Stimulated activated CD4-positive, alpha-beta T cell treated with anti-CD3 and anti-CD28 coated beads, Interleukin-2, amount 100 ng/mL, for 24 hours (primary cell): ENCODE data around the gene SKAP1.
A peak's percentile ranks its signal among the peaks of the same experiment; 100 is the strongest.
"Not testable (repeated sequence)": the region's sequence is repeated elsewhere in the genome, so short reads cannot be mapped to it uniquely, and the experiment has no call there.

Experiments used
- DNase-seq, 2 donors: peaks; one replicate each; pipeline ENCODE4 v3.0.0-alpha.2; 2020

Gene SKAP1

DNA sequence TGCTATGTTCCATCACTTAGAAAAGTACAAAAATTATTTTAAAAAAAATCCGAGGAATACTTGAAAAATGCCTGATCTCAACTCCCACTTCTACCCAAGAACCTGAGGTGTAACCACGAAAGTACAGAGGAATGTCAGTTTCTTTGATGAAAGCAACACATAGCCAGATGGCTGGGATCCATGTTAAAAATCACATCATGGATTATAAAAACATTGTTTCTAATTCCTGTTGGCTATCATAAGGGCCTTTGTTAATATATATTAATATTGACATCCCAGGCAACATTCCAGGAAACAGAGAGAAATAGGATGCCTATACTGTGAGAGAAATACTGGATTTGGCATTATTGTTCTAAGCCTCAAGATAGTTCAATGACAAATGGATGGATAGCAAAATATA lies 115.3 kb downstream of the SKAP1 start:
- no peak for DNase-seq

DNA sequence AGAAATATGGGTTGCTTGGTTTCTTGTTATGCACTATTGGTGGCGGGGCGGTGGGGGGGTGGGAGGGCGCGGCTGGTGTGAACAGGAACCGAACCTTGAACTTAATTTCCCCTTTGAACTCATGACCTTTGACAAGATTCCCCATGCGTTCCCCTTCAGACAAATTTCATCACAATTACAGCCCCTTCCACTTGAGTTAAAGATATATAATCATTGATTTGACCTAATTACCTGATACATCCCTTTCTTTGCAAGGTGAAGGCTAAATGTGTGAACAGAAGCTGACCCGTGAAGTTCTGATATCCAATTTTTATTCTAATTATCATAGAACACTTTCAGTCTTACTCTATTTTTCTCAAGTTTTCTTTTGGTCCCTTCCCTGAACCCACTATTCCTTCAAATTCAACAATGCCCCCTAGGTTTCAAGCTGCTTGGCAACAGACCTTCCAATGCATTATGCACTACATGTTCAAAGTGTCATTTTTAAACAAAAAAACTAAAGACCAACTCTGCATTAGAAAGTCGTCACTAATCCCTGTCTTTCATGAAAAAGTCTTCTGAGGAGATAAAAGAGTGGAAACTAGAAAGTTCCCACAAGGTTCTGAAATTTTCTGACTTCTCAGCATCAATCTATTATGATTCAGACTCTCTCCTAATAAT lies 116.8 kb downstream of the SKAP1 start:
- DNase-seq, result no peak

DNA sequence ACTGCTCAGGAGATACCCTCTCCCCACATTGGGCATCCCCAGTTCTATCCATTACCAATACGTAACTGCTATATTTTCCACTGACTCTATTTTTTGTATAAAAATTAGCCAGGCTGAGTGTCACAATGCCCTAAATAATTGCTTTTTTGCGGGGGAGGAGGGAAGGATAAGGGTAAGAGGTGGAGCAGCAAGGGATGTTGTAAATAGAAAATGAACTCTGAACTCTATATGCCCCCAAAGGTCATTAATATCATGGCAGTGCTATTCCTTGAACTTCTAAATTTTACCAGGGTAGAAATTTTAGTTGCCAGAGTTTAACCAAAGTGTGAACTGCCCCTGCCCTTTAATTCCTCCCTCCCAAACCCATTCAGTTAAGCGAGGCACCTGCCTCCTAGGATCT lies 118.7 kb downstream of the SKAP1 start:
- no peak for DNase-seq

DNA sequence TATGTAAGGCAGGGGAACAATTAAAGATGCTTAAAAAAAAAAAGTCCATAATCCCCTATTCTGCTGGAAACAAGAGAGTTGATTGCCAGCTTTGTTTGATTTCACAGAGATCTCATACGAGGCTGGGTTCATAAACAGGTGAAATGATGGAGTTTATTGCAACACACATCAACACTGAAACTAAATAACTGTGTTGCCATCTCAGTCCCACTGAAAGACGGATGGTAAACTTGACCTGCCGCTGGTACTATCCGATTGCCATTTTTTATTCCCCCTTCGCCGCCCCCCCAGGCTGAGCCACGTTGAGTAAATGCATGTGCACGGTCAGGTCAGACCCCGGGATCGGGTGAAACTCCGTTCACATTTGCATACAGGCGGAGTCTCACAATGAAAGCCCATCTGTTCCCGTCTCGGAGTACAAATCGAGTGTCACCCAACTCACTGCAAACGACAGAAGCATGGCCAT lies 119.2 kb downstream of the SKAP1 start:
- no peak for DNase-seq

DNA sequence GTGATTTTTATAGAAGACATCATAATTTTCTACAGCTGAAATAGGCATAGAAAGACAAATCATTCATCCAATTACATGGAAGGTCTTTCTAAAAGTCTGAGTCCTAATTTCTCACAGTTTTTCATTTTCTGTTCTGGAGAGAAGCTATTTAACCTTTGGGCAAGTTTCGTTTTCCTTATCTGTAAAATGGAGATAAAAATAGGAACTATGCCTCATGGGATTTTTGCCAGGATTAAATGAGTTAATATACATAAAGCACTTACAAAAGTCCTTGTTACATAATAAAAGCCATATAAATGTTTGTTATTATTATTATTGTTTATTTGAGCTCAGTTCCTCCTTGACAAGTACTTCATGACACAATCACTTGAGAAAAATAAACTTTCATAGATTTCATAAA lies 121.4 kb downstream of the SKAP1 start:
- no peak for DNase-seq

DNA sequence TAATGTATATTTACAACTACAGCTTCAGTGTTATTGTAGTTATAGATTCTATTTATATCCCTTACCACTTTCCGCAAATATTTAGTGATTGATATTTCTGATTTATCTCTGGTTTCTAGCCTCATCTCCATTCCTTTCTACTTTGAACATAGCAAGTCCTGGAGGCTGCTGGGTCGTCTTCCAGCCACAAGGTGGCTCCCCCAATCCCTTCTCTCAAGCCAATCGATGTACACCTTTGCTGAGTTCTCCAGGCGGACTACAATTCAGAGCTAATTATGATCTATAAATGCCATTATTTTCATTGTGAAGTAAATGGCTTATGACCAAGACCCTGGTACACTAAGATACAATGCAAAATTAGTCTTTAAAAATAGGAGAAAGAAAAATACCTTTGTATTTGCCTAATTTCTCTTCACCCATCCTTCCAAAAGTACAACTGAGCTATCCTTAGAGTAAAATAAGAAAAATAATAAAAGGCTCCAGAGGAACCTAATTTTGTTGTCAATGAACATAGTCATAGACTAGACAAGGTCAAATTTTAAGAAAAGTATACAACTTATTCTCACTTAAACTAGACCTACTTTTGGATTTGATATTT lies 122.1 kb downstream of the SKAP1 start:
- peak; percentile 54 to 56 for DNase-seq

DNA sequence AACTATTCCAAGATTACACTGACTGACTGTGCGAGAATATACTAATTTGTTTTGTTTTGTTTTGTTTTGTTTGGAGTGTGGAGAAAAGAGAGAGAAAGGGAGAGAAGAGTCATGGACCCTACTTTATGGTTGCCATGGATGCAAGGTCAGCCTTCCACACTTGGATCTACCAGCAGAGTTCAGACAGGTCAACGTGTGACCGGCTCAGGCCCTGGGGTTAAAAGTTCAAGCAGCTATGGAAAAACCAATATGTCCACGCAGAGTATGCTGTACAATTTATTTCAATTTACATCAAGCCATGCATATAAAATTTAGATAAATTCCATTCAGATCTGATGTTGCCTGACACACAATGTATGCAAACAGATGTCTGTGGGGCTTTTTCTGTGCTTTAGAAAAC lies 122.8 kb downstream of the SKAP1 start:
- no peak for DNase-seq

DNA sequence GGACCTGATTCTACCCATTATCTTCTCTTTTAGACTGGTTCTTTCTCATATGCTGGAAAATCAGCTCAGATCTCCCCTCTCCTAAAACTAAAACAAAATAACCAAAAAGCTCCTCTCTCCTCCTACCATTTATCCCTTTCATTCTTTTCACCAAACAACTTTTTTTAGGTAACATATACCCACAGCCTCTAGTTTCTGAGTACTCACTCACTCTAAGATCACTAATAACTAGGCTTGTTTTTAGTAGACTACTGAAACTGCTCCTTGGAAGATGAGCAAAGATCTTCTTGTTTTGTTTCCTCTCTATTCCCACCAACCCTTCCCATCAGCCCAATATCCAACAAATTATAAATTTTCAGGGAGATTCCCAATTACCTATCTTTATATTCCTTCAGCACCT lies 129.0 kb downstream of the SKAP1 start:
- DNase-seq, result no peak

DNA sequence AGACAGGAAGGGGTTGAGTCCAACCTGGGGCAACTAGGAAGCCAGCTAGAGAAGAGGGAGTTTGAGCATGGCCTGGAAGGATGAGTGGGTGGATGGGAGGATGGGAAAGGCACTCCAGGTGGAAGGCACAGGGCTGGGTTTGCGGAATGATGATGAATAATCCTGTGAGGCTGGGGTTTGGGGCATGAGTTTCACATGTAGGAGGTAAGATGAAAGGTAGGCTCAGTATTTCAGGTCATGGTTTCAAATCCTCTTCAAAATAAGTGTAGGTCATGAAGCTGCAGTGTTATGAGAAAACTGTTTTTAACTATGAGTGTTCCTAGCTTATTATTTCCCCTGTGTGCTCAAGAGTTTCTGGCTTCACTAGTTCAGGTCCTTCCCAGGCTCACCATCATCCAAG lies 130.3 kb downstream of the SKAP1 start:
- DNase-seq, result peak in 1 of 2 donors; percentile 20

DNA sequence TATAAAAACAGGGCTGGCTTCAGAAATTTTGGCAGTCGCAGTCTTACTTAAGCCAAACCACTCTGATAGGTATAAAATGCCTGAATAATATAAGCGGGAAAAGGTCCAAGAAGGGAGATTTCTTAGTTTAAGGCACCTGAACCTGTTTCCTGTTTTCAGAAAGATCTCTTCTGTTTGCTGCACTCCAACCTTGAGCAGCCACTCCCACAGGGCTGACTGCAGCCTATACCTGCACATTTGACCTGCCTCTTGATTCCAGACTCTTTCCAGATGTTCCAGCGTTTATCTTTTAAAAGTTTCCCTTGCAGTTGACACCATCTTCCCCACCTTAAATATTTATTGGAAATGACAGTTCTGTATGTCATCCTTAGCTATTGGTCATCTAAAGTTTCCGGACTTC lies 132.2 kb downstream of the SKAP1 start:
- DNase-seq, result no peak

DNA sequence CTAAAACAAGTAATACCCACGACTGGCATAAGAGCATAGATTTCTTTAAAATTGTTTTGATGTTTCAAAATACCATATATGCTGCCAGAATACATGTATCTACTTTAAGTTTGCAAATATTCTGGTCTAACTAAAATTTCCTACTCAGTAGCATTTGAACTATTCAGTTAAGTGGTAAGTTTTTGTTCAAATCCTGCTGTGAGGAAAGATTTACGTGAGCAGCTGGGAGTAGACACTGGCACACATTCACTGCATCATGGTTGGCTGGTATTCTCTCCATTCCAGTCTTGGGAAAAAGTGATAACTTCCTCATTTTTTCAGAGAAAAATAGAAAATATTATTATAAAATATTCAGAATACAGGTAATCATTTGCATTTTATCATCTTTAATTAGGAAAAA lies 133.6 kb downstream of the SKAP1 start:
- no peak for DNase-seq

DNA sequence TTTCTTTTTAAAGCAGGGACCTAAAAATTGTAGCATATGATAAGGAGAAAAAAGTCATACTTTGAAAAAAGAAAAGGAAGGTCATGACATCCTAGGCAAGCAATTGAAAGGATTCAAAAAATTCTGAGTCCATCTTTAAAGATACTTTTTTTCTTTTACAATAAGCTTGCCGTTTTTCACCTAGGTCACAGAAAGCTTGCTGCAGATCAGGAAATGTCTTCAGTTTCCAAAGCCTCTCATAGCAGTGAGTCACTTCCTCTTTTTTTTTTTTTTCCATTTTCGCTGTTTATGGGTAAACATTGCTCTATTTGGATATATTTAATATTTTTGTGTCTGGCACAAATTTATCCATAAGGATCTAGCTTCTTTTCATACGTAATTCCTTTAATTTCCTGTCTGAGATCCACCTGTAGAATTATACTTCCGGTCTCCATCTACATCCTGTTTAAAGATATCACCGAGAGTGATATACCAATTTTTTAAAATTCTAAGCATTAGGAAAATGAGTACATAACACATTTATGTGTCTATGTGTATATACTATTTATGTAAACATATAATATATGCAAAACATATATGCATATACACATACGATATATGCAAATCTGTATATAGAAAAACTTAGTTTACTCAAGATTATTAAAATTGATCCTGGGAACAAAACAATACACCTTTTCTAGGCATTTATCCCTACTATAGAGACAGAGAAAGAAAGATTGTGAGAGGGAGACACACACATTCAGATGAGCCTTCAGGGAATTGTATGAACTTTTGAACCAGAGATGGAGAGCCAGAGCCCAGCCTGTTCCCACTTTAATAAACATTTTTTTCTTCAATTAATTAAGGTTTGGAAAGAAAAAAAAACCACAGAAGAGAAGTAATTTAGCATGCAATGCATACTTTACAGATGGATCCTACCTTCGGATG lies 134.4 kb downstream of the SKAP1 start:
- DNase-seq, result no peak

DNA sequence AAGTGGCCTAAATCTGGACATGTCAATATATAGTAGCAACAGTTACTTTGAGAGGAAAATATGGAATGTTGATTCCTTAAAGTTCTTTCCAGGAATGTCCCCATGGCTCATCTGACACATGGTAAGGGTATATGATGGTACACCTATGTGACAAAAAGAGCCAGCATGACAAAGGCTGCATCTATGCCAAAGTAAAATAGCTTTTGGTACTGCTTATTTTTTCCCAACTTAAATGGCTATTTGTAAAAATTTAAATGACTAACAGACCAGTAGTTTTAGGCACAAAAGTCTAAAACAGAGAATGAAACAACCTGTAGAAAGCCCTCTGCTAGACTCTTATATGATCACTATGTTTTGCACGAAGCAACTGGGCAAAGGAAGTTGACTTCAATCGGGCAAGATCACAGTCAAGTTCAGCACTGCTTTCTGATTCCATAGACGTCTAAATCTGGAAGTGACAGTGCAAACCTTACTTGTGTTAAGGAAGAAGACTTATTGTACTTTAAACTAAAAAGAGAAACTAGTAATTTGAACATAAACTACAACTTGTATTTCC lies 135.1 kb downstream of the SKAP1 start:
- DNase-seq, result no peak

DNA sequence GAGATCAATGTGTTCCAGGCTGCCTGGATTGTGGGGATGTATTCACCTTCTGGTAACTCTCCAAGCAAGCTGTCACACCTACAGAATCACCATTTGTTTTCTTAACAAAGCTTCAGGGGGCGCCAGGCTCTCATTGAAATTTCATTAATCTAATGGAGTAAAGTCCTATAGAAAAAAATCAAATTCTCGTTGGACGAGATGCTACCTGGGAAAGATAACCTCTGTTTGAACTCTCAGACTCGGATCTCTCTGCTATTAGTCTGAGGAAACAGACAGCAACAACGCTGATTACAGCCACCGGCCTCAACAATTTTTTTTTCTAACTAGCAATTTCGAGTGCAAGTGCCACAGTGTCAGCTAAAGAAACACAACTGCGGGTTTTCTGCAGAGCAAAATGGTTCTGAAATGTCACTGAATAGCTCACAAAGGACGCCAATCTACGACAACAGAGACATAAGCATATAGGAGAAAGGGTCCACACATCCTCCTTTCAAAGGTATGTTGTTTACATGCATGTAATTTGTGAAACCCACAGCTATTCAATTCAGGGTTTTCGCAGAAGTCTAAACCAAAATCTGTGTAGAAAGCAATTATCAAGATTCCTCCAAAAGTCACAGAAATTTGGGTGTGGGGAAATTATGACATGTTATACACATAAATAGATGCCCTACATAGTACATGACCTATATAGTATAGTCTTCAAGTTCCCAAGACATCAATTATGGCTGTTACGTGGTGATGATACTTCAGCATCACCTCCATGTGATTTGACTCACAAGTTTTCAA lies 135.8 kb downstream of the SKAP1 start:
- DNase-seq, result no peak

DNA sequence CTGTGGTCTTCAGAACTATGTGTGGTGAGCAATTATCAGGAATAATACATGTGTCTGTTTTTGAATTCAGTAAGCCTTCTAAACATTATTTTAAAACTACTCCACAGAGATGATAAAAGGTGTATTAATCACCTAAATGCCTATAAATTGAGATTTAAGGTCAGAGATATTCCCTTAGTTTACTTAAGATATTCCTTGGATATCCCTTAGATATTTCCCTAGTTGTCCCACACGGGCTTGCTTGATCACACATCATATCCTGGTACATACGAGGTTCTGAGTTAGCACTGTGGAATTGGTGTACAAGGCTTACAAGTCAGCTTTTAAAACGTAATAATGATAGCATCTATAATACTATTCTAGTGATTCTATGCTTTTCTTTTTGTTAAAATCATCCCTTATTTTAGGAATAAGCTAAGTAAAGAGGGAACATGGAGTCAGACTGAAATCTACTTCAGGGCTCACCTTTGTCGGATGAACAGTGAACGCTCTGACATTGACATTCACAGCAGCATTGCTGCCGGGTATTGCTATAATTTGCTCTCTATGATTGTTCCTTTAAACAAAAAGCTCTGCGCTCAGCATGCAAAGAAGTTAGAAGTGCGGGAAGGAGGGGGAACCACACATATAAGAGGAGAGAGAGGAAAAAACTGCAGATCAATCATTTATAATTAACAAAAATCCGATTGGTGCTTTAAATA lies 136.5 kb downstream of the SKAP1 start:
- DNase-seq, result no peak

DNA sequence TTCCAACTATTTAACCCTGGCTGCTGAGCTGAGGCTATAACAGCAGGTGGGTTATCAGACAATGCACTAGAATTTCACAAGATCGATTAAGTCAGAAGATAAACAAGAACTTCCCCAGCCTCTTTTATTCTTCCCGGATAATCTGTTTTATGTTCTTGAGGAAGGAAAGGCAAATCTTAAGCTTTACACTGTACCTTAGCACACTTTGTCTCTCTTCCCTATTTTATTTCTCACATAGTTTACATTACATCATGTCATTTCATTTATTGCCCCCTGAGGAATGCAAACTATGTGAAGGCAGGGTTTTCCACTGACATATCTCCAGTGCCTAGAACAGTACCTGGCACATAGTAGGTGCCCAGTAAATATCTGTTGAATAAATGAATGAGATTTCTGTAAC lies 139.6 kb downstream of the SKAP1 start:
- no peak for DNase-seq

DNA sequence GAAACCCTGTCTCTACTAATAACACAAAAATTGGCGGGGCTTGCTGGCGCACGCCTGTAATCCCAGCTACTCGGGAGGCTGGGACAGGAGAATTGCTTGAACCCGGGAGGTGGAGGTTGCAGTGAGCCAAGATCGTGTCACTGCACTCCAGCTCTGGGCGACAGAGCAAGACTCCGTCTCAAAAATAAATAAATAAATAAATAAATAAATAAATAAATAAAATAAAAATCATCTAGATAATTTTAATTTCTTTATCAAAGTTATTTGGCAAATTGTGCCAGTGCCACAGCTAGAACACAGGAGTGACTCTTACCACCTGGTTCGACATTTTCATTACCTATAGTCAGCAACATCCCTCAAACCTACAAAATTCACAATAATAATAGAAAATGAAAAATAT lies 143.1 kb downstream of the SKAP1 start:
- DNase-seq, result not testable (repeated sequence)

DNA sequence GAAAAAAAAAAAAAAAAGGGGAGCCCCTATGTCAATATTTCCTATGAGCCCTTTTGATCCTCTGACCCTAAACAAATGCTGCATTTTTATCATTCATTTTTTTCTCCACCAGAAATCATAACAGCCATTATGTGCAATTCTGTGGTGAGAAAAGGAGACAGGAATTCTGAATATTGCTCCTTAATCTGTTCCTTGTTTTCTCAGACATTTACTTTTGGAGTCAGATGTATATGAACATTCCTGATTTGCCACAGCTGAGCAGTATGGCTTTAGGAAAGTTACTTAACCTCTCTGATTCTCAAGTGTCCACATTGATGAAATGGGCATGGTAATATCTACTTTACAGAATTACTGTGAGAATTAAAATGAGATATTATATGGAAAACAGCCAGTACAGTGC lies 144.4 kb downstream of the SKAP1 start:
- no peak for DNase-seq

DNA sequence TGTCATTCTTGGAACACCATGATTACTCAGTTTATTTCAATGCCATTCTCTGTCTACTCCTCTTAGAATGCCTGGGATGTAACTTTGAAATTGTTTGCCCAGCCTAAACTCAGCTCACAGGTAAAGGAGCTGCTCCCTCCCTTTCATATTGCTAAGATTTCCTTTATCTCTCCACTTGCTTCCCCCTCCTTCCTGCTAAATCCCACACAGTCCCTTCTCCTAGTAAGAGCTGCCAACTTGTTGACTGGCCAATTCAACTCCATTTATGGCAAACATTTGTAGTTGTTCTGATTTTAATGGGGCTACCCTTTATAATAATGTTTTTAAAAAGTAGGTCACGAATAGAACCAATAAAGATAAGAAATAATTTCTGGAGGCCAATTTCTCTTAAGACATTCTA lies 146.1 kb downstream of the SKAP1 start:
- DNase-seq, result no peak

DNA sequence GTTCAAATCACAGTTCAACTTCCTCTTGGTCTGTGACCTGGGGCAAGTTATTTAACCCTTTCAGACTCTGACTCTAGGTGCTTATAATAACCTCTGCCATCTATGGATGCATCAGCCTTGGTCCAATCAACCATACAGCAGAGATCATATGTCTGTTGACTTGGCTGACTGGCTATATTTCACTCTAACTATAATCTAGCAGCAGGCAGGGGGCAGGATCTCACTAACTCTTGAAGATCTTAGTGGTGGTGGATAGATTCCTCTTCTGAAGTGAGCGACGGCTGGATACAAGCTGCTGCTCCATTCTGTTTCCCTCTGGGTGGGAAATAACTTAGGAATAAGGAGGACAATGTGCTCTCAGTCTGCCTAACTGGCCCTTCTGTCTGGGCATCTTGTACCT lies 146.6 kb downstream of the SKAP1 start:
- DNase-seq, result no peak

DNA sequence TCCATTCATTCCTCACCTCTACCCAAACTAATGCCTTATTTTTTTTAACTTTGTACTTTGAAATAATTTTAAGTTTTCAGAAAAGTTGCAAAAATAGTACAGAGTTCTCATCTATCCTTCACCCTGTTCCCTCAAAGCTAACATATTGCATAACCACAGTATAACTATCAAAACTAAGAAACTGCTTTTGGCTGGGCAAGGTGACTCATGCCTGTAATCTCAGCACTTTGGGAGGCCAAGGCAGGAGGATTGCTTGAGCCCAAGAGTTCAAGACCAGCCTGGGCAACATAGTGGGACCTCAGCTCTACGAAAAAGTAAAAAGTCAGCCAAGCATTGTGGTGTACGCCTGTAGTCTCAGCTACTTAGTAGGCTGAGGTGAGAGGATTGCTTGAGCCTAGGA lies 147.7 kb downstream of the SKAP1 start:
- no peak for DNase-seq
